ENCODE measurements around the gene ENTREP1.

Gene ENTREP1

GRCh38 chr9:69380811-69381210, 55.8 kb downstream of the ENTREP1 start:
- peaks cover 10% of the 10 kb centered on the region for H3K4me1 ChIP-seq
- H3K27me3 ChIP-seq, result no peaks in the 10 kb centered on the region
- H3K9me3 ChIP-seq, result no peaks in the 10 kb centered on the region
- TF ChIP-seq Cebpa-rat (IDR thresholded peaks at IDR 0.05), result no peak
- H3K4me3 ChIP-seq, result no peak overlapping the region
- no peak overlapping the region for H3K9ac ChIP-seq
- no peak overlapping the region for H3K27ac ChIP-seq
- H3K36me3 ChIP-seq, result no peaks in the 10 kb centered on the region
- H3K4me2 ChIP-seq, result no peak overlapping the region
- H4K20me1 ChIP-seq, result no peaks in the 10 kb centered on the region

- Histone ChIP-seq H3K4me2 (no peak overlapping the region), H3K36me3 (no peaks in the 10 kb centered on the region), H3K27ac (no peak overlapping the region), H4K20me1 (no peaks in the 10 kb centered on the region), H3K9me3 (no peaks in the 10 kb centered on the region), H3K9ac (no peak overlapping the region), H3K27me3 (no peaks in the 10 kb centered on the region), H3K4me3 (no peak overlapping the region), H3K4me1 (peaks cover 11% of the 10 kb centered on the region)
- no peak for TF ChIP-seq Cebpa-rat (IDR thresholded peaks at IDR 0.05)
These were observed 57.1 kb downstream of the ENTREP1 start for GRCh38 chr9:69382135-69382534.

- no peaks in the 10 kb centered on the region for H3K27me3 ChIP-seq
- H3K4me3 ChIP-seq, result no peak overlapping the region
- H3K27ac ChIP-seq, result no peak overlapping the region
- no peaks in the 10 kb centered on the region for H3K36me3 ChIP-seq
- no peak for TF ChIP-seq Cebpa-rat (IDR thresholded peaks at IDR 0.05)
- H3K4me1 ChIP-seq, result peaks cover 11% of the 10 kb centered on the region
- no peaks in the 10 kb centered on the region for H4K20me1 ChIP-seq
- H3K9ac ChIP-seq, result no peak overlapping the region
- H3K9me3 ChIP-seq, result no peaks in the 10 kb centered on the region
- H3K4me2 ChIP-seq, result peak overlapping the region; percentile 37
These were observed 60.6 kb downstream of the ENTREP1 start for GRCh38 chr9:69385581-69386033.

GRCh38 chr9:69386651-69387050, 61.6 kb downstream of the ENTREP1 start:
- no peak overlapping the region for H3K27ac ChIP-seq
- no peaks in the 10 kb centered on the region for H3K36me3 ChIP-seq
- no peak overlapping the region for H3K4me3 ChIP-seq
- H3K4me1 ChIP-seq, result peaks cover 12% of the 10 kb centered on the region
- H3K9me3 ChIP-seq, result peaks cover 3% of the 10 kb centered on the region
- H4K20me1 ChIP-seq, result no peaks in the 10 kb centered on the region
- H3K9ac ChIP-seq, result no peak overlapping the region
- H3K27me3 ChIP-seq, result no peaks in the 10 kb centered on the region
- H3K4me2 ChIP-seq, result no peak overlapping the region
- no peak for TF ChIP-seq Cebpa-rat (IDR thresholded peaks at IDR 0.05)

- Histone ChIP-seq H3K9me3 (peaks cover 15% of the 10 kb centered on the region), H3K4me1 (peaks cover 21% of the 10 kb centered on the region), H3K27me3 (no peaks in the 10 kb centered on the region), H3K4me2 (no peak overlapping the region), H3K9ac (no peak overlapping the region), H3K36me3 (no peaks in the 10 kb centered on the region), H3K27ac (no peak overlapping the region), H4K20me1 (no peaks in the 10 kb centered on the region), H3K4me3 (no peak overlapping the region)
- TF ChIP-seq Cebpa-rat (IDR thresholded peaks at IDR 0.05), result no peak
These were observed 63.6 kb downstream of the ENTREP1 start for GRCh38 chr9:69388596-69388995.

- H3K27me3 ChIP-seq, result no peaks in the 10 kb centered on the region
These were observed 64.5 kb downstream of the ENTREP1 start for GRCh38 chr9:69389437-69389995.

GRCh38 chr9:69391487-69391886, 66.5 kb downstream of the ENTREP1 start:
- peaks cover 15% of the 10 kb centered on the region for H3K9me3 ChIP-seq
- H3K27ac ChIP-seq, result no peak overlapping the region
- no peak overlapping the region for H3K9ac ChIP-seq
- no peaks in the 10 kb centered on the region for H3K27me3 ChIP-seq
- no peak for TF ChIP-seq Cebpa-rat (IDR thresholded peaks at IDR 0.05)
- no peaks in the 10 kb centered on the region for H4K20me1 ChIP-seq
- H3K4me3 ChIP-seq, result no peak overlapping the region
- H3K36me3 ChIP-seq, result no peaks in the 10 kb centered on the region
- H3K4me1 ChIP-seq, result peaks cover 10% of the 10 kb centered on the region
- H3K4me2 ChIP-seq, result peak overlapping the region; percentile 53

More at GRCh38 chr9:69389437-69389995, 64.5 kb downstream of the ENTREP1 start:
- TF ChIP-seq Cebpa-rat (IDR thresholded peaks at IDR 0.05), result no peak
- Histone ChIP-seq H3K4me1 (peaks cover 21% of the 10 kb centered on the region), H3K4me2 (no peak overlapping the region), H3K9ac (no peak overlapping the region), H3K9me3 (peaks cover 15% of the 10 kb centered on the region), H3K4me3 (no peak overlapping the region), H3K36me3 (no peaks in the 10 kb centered on the region), H4K20me1 (no peaks in the 10 kb centered on the region), H3K27ac (no peak overlapping the region)

- TF ChIP-seq Cebpa-rat (IDR thresholded peaks at IDR 0.05), result no peak
- no peaks in the 10 kb centered on the region for H4K20me1 ChIP-seq
These were observed 66.9 kb downstream of the ENTREP1 start for GRCh38 chr9:69391946-69392345.

GRCh38 chr9:69392826-69393225, 67.8 kb downstream of the ENTREP1 start:
- H4K20me1 ChIP-seq, result no peaks in the 10 kb centered on the region
- peaks cover 10% of the 10 kb centered on the region for H3K4me1 ChIP-seq
- no peak overlapping the region for H3K4me2 ChIP-seq
- no peak overlapping the region for H3K9ac ChIP-seq
- no peaks in the 10 kb centered on the region for H3K27me3 ChIP-seq
- no peak overlapping the region for H3K4me3 ChIP-seq
- no peak for TF ChIP-seq Cebpa-rat (IDR thresholded peaks at IDR 0.05)
- no peak overlapping the region for H3K27ac ChIP-seq
- peaks cover 15% of the 10 kb centered on the region for H3K9me3 ChIP-seq
- H3K36me3 ChIP-seq, result no peaks in the 10 kb centered on the region

More at GRCh38 chr9:69391946-69392345, 66.9 kb downstream of the ENTREP1 start:
- Histone ChIP-seq H3K36me3 (no peaks in the 10 kb centered on the region), H3K27me3 (no peaks in the 10 kb centered on the region), H3K4me3 (no peak overlapping the region), H3K9ac (no peak overlapping the region), H3K9me3 (peaks cover 15% of the 10 kb centered on the region), H3K4me2 (peak overlapping the region; percentile 53), H3K27ac (no peak overlapping the region), H3K4me1 (peaks cover 10% of the 10 kb centered on the region)

- H3K9ac ChIP-seq, result no peak overlapping the region
- peaks cover 15% of the 10 kb centered on the region for H3K9me3 ChIP-seq
- H3K4me3 ChIP-seq, result no peak overlapping the region
- no peak overlapping the region for H3K27ac ChIP-seq
- no peaks in the 10 kb centered on the region for H3K36me3 ChIP-seq
- H3K27me3 ChIP-seq, result no peaks in the 10 kb centered on the region
- no peak for TF ChIP-seq Cebpa-rat (IDR thresholded peaks at IDR 0.05)
- H3K4me1 ChIP-seq, result peaks cover 10% of the 10 kb centered on the region
- no peak overlapping the region for H3K4me2 ChIP-seq
- H4K20me1 ChIP-seq, result no peaks in the 10 kb centered on the region
These were observed 68.4 kb downstream of the ENTREP1 start for GRCh38 chr9:69393425-69393824.

- Histone ChIP-seq H3K36me3 (no peaks in the 10 kb centered on the region), H3K4me1 (peaks cover 10% of the 10 kb centered on the region), H3K4me2 (no peak overlapping the region), H3K27ac (no peak overlapping the region), H3K27me3 (no peaks in the 10 kb centered on the region), H3K9me3 (peaks cover 15% of the 10 kb centered on the region), H3K4me3 (no peak overlapping the region), H4K20me1 (no peaks in the 10 kb centered on the region), H3K9ac (no peak overlapping the region)
- TF ChIP-seq Cebpa-rat (IDR thresholded peaks at IDR 0.05), result no peak
These were observed 70.7 kb downstream of the ENTREP1 start for GRCh38 chr9:69395718-69396117.
